Fibroblast of mammary gland (primary cell): Measurements from ENCODE around the gene ARHGAP4.

Experiments used
- DNase-seq: peaks from one replicate; pipeline ENCODE4 v3.0.0-alpha.2; 2010; ENCODE audit warnings: low read depth
- H3K4me3 ChIP-seq: 2 replicates; pipeline ENCODE4 v1.5.1; 2011; ENCODE audit warnings: low read depth, mild to moderate bottlenecking, low read length, moderate library complexity; ENCODE audit not compliant: control insufficient read depth
- TF ChIP-seq, protein P1 (sequence below): conservative IDR thresholded peaks from 2 replicates; pipeline ENCODE4 v1.5.1; 2011; ENCODE audit warnings: low read depth, low read length, inconsistent platforms; ENCODE audit not compliant: control insufficient read depth, insufficient read depth

ARHGAP4 gene

DNA sequence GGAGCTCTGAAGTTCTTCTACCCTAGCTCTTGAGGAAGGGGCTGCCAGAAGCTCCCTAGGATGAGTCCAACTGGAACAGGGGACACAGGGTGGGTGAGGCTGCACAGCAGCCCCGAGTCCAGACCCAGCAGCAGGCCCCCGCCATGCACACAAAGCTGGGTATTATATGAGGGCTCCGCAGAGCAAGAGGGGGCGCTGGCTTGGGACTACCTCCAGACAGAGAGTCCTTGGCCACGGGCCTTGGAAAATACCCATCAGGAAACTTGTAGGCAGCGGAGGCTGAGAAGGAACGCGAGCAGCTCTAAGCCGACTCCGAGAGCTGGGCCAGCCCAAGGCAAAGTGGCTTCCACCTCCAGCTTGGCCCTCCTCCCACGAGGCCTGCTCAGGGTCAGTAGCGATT, 37.5 kb upstream of the ARHGAP4 start:
- no peak overlapping the region for H3K4me3 ChIP-seq
- TF ChIP-seq, protein P1, sequence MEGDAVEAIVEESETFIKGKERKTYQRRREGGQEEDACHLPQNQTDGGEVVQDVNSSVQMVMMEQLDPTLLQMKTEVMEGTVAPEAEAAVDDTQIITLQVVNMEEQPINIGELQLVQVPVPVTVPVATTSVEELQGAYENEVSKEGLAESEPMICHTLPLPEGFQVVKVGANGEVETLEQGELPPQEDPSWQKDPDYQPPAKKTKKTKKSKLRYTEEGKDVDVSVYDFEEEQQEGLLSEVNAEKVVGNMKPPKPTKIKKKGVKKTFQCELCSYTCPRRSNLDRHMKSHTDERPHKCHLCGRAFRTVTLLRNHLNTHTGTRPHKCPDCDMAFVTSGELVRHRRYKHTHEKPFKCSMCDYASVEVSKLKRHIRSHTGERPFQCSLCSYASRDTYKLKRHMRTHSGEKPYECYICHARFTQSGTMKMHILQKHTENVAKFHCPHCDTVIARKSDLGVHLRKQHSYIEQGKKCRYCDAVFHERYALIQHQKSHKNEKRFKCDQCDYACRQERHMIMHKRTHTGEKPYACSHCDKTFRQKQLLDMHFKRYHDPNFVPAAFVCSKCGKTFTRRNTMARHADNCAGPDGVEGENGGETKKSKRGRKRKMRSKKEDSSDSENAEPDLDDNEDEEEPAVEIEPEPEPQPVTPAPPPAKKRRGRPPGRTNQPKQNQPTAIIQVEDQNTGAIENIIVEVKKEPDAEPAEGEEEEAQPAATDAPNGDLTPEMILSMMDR, result no peak
- DNase-seq, result no peak

DNA sequence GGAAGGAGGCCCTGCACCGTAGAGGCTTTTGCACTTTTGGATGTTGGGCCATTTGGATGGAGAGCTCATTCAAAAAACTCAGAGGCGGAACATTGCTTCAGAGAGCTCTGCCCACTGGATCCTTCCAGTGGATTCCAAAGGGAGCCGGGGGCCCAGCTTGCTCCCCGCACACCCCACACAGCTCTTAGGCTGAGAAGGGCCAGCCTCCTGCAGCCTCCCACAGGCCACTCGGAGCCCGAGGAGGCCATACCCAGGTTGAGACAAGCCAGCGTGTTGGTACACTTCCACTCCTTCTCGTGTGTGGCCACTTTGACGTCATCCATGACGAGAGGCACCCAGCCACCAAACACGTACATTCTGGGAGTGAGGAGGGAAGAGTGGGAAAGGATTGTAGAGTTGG, 35.2 kb upstream of the ARHGAP4 start:
- DNase-seq, result no peak
- H3K4me3 ChIP-seq, result no peak overlapping the region
- TF ChIP-seq, protein P1, result no peak

DNA sequence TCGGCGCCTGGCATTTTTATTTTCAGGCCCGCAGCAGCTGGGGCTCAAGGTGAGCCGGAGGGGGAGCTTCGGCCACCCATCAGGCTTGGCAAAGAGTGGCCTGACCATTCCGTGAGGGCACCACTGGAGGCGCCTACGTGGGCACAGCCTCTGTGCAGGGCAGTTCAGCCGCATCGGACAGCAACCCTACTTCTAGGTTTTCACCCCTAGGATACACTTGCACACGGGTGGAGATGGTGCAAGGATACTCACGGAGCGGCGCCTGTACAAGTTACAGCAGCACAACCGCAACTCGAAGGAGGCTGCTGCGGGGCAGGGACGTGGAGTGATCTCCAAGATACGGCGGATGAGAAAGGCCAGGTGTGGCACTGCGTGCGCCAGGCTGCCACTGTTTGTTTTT, 34.7 kb upstream of the ARHGAP4 start:
- no peak overlapping the region for H3K4me3 ChIP-seq
- TF ChIP-seq, protein P1, result no peak
- no peak for DNase-seq

DNA sequence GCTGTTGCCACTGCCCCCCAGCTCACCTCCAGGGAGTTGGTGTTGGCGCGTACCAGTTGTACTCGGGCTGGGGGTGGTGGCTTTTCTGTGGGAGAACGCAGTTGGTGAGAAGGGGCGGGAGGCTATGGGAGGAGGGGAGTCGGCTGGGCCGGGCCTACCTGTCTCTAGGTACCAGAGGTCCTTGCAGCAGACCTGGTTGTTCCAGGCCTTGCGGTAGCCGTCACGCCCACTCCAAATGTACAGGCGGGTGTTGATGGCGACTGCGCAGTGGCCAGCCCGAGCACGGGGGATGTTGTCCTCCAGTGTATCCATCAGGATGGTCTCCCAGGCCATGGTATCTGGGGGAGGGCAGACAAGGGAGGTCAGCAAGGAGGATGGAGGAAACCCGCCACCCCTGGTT, 34.0 kb upstream of the ARHGAP4 start:
- no peak for DNase-seq
- TF ChIP-seq, protein P1, result no peak
- H3K4me3 ChIP-seq, result no peak overlapping the region

DNA sequence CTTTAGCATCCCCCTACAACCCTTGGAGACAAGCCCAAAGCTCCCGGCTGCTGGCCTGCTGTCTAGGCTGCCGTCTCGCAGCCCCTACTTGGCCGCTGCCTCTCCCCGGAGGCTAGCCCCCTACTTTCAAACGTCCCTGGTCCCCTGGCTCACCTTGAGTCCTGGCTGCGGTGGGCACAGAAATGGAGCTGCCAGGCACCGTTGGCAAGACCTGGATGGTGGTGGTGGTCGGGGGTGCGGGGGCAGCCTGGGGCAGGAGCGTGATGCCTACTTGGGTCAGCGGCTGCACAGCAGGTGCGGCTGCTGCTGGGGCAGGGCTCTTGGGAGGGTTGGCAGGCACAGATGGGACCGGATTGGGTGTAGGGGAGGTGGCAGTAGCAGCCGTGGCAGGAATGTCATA, 33.6 kb upstream of the ARHGAP4 start:
- no peak for DNase-seq
- TF ChIP-seq, protein P1, result no peak
- H3K4me3 ChIP-seq, result no peak overlapping the region

DNA sequence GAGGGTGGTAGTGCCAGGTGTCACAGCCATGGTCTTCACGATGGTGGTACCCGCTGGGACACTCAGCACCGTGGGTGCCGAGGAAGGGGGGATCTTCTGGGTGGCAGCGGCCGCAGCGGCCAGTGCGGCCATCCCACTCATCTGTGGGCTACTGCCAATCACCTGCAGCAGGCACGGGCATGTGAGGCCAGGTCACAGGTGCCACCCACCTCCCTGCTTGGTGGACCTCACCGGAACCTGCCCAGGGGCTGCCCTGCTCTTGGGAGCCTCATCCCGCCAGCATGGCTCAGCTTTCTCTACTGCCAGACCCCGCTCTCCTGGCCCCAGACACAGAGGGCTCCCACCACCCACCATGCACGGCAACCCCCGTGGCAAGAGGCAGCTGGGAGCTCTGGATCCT, 32.5 kb upstream of the ARHGAP4 start:
- no peak for DNase-seq
- no peak overlapping the region for H3K4me3 ChIP-seq
- TF ChIP-seq, protein P1, result no peak

DNA sequence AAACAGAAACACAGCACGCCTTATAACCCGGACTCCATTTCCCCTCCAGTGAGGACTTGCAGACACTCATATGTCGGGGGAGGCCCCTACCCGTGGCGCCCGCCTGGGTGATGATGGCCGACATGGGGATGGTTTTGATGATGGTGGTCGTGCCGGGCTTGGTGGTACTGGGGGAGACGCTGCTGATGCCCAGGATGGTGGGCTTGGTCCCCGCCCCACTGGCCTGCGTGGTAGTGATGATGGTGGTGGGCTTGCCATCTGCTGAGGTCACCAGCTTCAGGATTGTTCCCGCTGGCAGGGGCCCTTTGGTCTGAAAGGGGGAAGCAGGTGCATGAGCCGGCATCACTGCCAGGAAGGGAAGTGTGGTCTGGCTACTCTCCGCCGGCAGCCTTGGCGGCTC, 31.2 kb upstream of the ARHGAP4 start:
- TF ChIP-seq, protein P1, result no peak
- no peak for DNase-seq
- no peak overlapping the region for H3K4me3 ChIP-seq
